GM23248 (cell line): ENCODE measurements around the gene NAV2. TPM values are rescaled to one million over a fixed set of nuclear protein-coding genes. Genes with fewer than 3 reads are reported as not detected.

ENCODE experiments used
- DNase-seq: peaks from one replicate; pipeline ENCODE4 v3.0.0-alpha.2; 2015
- H2AFZ ChIP-seq: fragments of 200-600 bp; sonication (generic); 2 replicates; pipeline ENCODE4 v1.6.1; 2016; ENCODE audit warnings: antibody characterized with exemption
- H3F3A ChIP-seq: fragments of 200-600 bp; sonication (generic); 2 replicates; pipeline ENCODE4 v1.6.1; 2016; ENCODE audit warnings: mild to moderate bottlenecking, antibody characterized with exemption, mixed run types; ENCODE audit not compliant: insufficient read depth
- H3K27ac ChIP-seq: fragments of 200-600 bp; sonication (generic); 2 replicates; pipeline ENCODE4 v1.5.1; 2016; ENCODE audit warnings: mild to moderate bottlenecking
- H3K27me3 ChIP-seq: fragments of 200-600 bp; sonication (generic); replicated peaks from 2 replicates; pipeline ENCODE4 v1.6.1; 2016; ENCODE audit warnings: mild to moderate bottlenecking; ENCODE audit not compliant: insufficient read depth
- H3K36me3 ChIP-seq: fragments of 200-600 bp; sonication (generic); 2 replicates; pipeline ENCODE4 v1.6.1; 2016; ENCODE audit warnings: low read depth, mild to moderate bottlenecking
- H3K4me1 ChIP-seq: fragments of 200-600 bp; sonication (generic); 2 replicates; pipeline ENCODE4 v1.6.1; 2016; ENCODE audit warnings: mild to moderate bottlenecking; ENCODE audit not compliant: insufficient read depth
- H3K4me2 ChIP-seq: fragments of 200-600 bp; sonication (generic); one replicate; pipeline ENCODE4 v1.6.1; 2016; ENCODE audit warnings: mild to moderate bottlenecking; ENCODE audit not compliant: unreplicated experiment
- H3K4me3 ChIP-seq: fragments of 200-600 bp; sonication (generic); 2 replicates; pipeline ENCODE4 v1.5.1; 2016; ENCODE audit warnings: mild to moderate bottlenecking
- H3K79me2 ChIP-seq: fragments of 200-600 bp; sonication (generic); 2 replicates; pipeline ENCODE4 v1.6.1; 2016; ENCODE audit warnings: mild to moderate bottlenecking; ENCODE audit not compliant: insufficient read depth
- H3K9ac ChIP-seq: fragments of 200-600 bp; sonication (generic); 2 replicates; pipeline ENCODE4 v1.6.1; 2016; ENCODE audit warnings: mild to moderate bottlenecking
- H3K9me2 ChIP-seq: fragments of 200-600 bp; sonication (generic); 2 replicates; pipeline ENCODE4 v1.6.1; 2016; ENCODE audit warnings: mixed run types, mild to moderate bottlenecking, moderate library complexity; ENCODE audit not compliant: insufficient read depth
- H3K9me3 ChIP-seq: fragments of 200-600 bp; sonication (generic); one replicate; pipeline ENCODE4 v1.6.1; 2017; ENCODE audit warnings: low read depth
- H4K20me1 ChIP-seq: fragments of 200-600 bp; sonication (generic); 2 replicates; pipeline ENCODE4 v1.6.0; 2016; ENCODE audit not compliant: insufficient read depth
- EZH2 ChIP-seq: fragments of 200-600 bp; sonication (generic); IDR thresholded peaks from 2 replicates; pipeline ENCODE4 v1.6.1; 2018; ENCODE audit warnings: antibody characterized with exemption, mild to moderate bottlenecking; ENCODE audit not compliant: insufficient read depth, poor library complexity, severe bottlenecking
- EZH2phosphoT487 ChIP-seq: fragments of 200-600 bp; sonication (generic); IDR thresholded peaks from 2 replicates; pipeline ENCODE4 v1.6.1; 2018; ENCODE audit warnings: antibody characterized with exemption, moderate library complexity, mild to moderate bottlenecking, low read depth; ENCODE audit not compliant: insufficient read depth
- WGBS, 2 experiments: methylation state at CpG; one replicate each; pipeline ENCODE4 v1.1.6; 2015 to 2017; ENCODE audit warnings: low lambda C conversion rate in 2 of 2, low coverage in 1 of 2; ENCODE audit errors: missing lambda C conversion rate in 2 of 2; 5-methylcytosine and 5-hydroxymethylcytosine counted together
- in situ Hi-C: fragments of 300-500 bp; cut with MboI; formaldehyde crosslinking; loops from 2 replicates; pipeline ENCODE4 v1.15.0; 2020
- polyA plus RNA-seq: library from polyadenylated mRNA; unstranded; fragments of >200 nt; fragmentation: Nextera tagmentation; extraction: Ambion mirVana; gene quantifications from 2 replicates; pipeline ENCODE4 v1.2.1, GENCODE V29; 2016
- total RNA-seq: library from RNA; depleted of rRNA; stranded (reverse); fragments of >200 nt; shearing (Covaris generic); gene quantifications from 2 replicates; pipeline ENCODE4 v1.2.3, GENCODE V29; 2014

The NAV2 gene
- total and polyA plus RNA-seq, 2 experiments from 2014 or later: 5.7 to 11.9 TPM

GRCh38 chr11:19907839-19908238, 195.2 kb downstream of the NAV2 start:
- Histone ChIP-seq H3K9me3 (no peaks in the 10 kb centered on the region), H3K9ac (no peak overlapping the region), H3K4me3 (no peak overlapping the region), H3K9me2 (no peaks in the 10 kb centered on the region), H2AFZ (no peak overlapping the region), H3K4me2 (no peak overlapping the region), H3K27ac (no peak overlapping the region), H4K20me1 (no peaks in the 10 kb centered on the region), H3K4me1 (0 out of 2 replicates have a peak, but pooled peaks cover 3% of the 10 kb centered on the region), H3K79me2 (peaks cover 35% of the 10 kb centered on the region), H3K27me3 (no peaks in the 10 kb centered on the region), H3K36me3 (no peaks in the 10 kb centered on the region), H3F3A (peaks cover 25% of the 10 kb centered on the region)
- WGBS, 2 experiments: 76 to 78% methylated on average over 4 of the region's 4 CpGs
- in situ Hi-C loops: loop anchor here (5.0 to 10.0 kb wide), 2 partner anchors 163 to 346 kb away; no protein-coding TSS in a partner anchor
- DNase-seq: peak; percentile 54
- TF ChIP-seq EZH2phosphoT487 (no peak), EZH2 (no peak)

DNA sequence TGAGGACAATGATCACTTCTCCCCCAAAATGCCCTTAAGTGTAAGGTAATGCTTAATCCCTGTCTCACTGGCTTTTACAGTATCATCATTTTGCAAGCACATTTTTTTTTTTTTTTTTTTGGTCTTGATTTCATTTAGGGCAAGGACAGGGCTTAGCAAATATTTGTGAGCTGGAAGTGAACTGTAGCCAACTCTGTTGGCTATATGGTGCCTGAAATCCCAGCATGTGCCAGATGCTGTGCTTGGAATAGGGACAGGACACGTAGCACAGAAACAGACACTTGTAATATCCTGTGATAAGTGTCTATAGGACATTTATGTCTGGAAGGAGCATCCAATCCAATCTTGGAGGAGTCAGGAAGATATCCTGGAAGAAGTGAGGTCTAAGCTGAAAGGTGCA, 198.3 kb downstream of the NAV2 start:
- Histone ChIP-seq H3K4me3 (no peak overlapping the region), H2AFZ (no peak overlapping the region), H3K27me3 (no peaks in the 10 kb centered on the region), H3K79me2 (peaks cover 35% of the 10 kb centered on the region), H3K27ac (no peak overlapping the region), H4K20me1 (no peaks in the 10 kb centered on the region), H3K9me3 (no peaks in the 10 kb centered on the region), H3K9ac (no peak overlapping the region), H3K36me3 (no peaks in the 10 kb centered on the region), H3K4me1 (no peaks in the 10 kb centered on the region), H3K4me2 (no peak overlapping the region), H3K9me2 (no peaks in the 10 kb centered on the region), H3F3A (peaks cover 16% of the 10 kb centered on the region)
- DNase-seq: no peak
- TF ChIP-seq EZH2: no peak
- no peak for TF ChIP-seq EZH2phosphoT487
- whole genome bisulfite sequencing, 2 experiments: 100% methylated on average over 1 of the region's 1 CpG
- in situ Hi-C loops: no loop called here

GRCh38 chr11:19912115-19912957, 199.7 kb downstream of the NAV2 start:
- no peak overlapping the region for H3K27ac ChIP-seq

GRCh38 chr11:19912958-19913892, 200.6 kb downstream of the NAV2 start:
- Histone ChIP-seq H3K9me3 (no peaks in the 10 kb centered on the region), H3K27me3 (no peaks in the 10 kb centered on the region), H3F3A (peaks cover 36% of the 10 kb centered on the region), H2AFZ (no peak overlapping the region), H3K4me2 (no peak overlapping the region), H3K9ac (no peak overlapping the region), H4K20me1 (no peaks in the 10 kb centered on the region), H3K27ac (no peak overlapping the region), H3K9me2 (no peaks in the 10 kb centered on the region), H3K36me3 (no peaks in the 10 kb centered on the region), H3K79me2 (peaks cover 43% of the 10 kb centered on the region), H3K4me3 (no peak overlapping the region), H3K4me1 (peaks cover 6% of the 10 kb centered on the region)
- in situ Hi-C loops: no loop called here
- no peak for DNase-seq
- TF ChIP-seq EZH2: no peak
- WGBS, 2 experiments: 99% methylated on average over 10 of the region's 10 CpGs

More at GRCh38 chr11:19912115-19912957, 199.7 kb downstream of the NAV2 start:
- Histone ChIP-seq H3F3A (peaks cover 27% of the 10 kb centered on the region), H3K4me1 (no peaks in the 10 kb centered on the region), H3K36me3 (no peaks in the 10 kb centered on the region), H2AFZ (no peak overlapping the region), H3K9me3 (no peaks in the 10 kb centered on the region), H3K4me2 (no peak overlapping the region), H3K79me2 (peaks cover 41% of the 10 kb centered on the region), H4K20me1 (no peaks in the 10 kb centered on the region), H3K9me2 (no peaks in the 10 kb centered on the region), H3K9ac (no peak overlapping the region), H3K4me3 (no peak overlapping the region), H3K27me3 (no peaks in the 10 kb centered on the region)
- WGBS, 2 experiments: 89 to 93% methylated on average over 5 of the region's 5 CpGs
- in situ Hi-C loops: no loop called here
- no peak for DNase-seq
- TF ChIP-seq EZH2phosphoT487 (no peak), EZH2 (no peak)
